Transverse colon (tissue), 4 donors: ENCODE results near the gene PAQR5.

Experiments used
- CTCF ChIP-seq, 5 experiments: fragments of 200-600 bp in 3 of 5; fragments of 450-650 bp in 2 of 5; sonication (generic) in 3 of 5; IDR thresholded peaks; 1 replicate in 2 of 5; 2 replicates in 3 of 5; pipeline ENCODE4 v1.5.1; 2016 to 2017; ENCODE audit warnings: antibody characterized with exemption in 5 of 5, inconsistent platforms in 3 of 5, mild to moderate bottlenecking in 2 of 5, moderate library complexity in 1 of 5
- POLR2A ChIP-seq: fragments of 450-650 bp; IDR thresholded peaks from one replicate; pipeline ENCODE4 v1.6.1; 2016; ENCODE audit warnings: antibody characterized with exemption, mild to moderate bottlenecking, moderate library complexity
- POLR2AphosphoS5 ChIP-seq, 3 donors: sonication (generic); formaldehyde crosslinking; IDR thresholded peaks; one replicate each; pipeline ENCODE4 v1.6.1; 2016; ENCODE audit warnings: antibody characterized with exemption in 3 of 3

- TF ChIP-seq CTCF (IDR thresholded peaks at IDR 0.05) (no peak), POLR2A (no peak), POLR2AphosphoS5 (IDR thresholded peaks at IDR 0.05) (no peak)
These were observed 25.8 kb upstream of the PAQR5 start for GRCh38 chr15:69272891-69273290.
